ENCODE data around the gene SMAD2.

Gene SMAD2

GRCh38 chr18:47893939-47894699 is 36.3 kb downstream of the SMAD2 start:
- no peak for DNase-seq

- DNase-seq, result no peak
These were observed 37.4 kb downstream of the SMAD2 start for GRCh38 chr18:47893047-47893446.

GRCh38 chr18:47888156-47888555 is 42.3 kb downstream of the SMAD2 start:
- DNase-seq, result peak; percentile 34

- no peak for DNase-seq
These were observed 43.2 kb downstream of the SMAD2 start for GRCh38 chr18:47887227-47887626.

- DNase-seq, result no peak
These were observed 46.6 kb downstream of the SMAD2 start for GRCh38 chr18:47883771-47884413.

GRCh38 chr18:47882641-47883040 is 47.8 kb downstream of the SMAD2 start:
- DNase-seq, result no peak

GRCh38 chr18:47881752-47882455 is 48.6 kb downstream of the SMAD2 start:
- DNase-seq, result no peak

GRCh38 chr18:47881042-47881441 is 49.4 kb downstream of the SMAD2 start:
- no peak for DNase-seq

GRCh38 chr18:47877892-47878291 is 52.6 kb downstream of the SMAD2 start:
- DNase-seq, result no peak

- DNase-seq, result no peak
These were observed 53.6 kb downstream of the SMAD2 start for GRCh38 chr18:47876813-47877212.

GRCh38 chr18:47873625-47874024 is 56.8 kb downstream of the SMAD2 start:
- no peak for DNase-seq

- DNase-seq, result no peak
These were observed 58.0 kb downstream of the SMAD2 start for GRCh38 chr18:47872426-47872825.

GRCh38 chr18:47871288-47871687 is 59.2 kb downstream of the SMAD2 start:
- DNase-seq, result no peak

- peak; percentile 54 for DNase-seq
These were observed 59.9 kb downstream of the SMAD2 start for GRCh38 chr18:47870605-47871004.

GRCh38 chr18:47868744-47869143 is 61.7 kb downstream of the SMAD2 start:
- no peak for DNase-seq

- DNase-seq, result no peak
These were observed 65.3 kb downstream of the SMAD2 start for GRCh38 chr18:47865183-47865582.

- no peak for DNase-seq
These were observed 67.4 kb downstream of the SMAD2 start for GRCh38 chr18:47863041-47863440.

GRCh38 chr18:47858607-47859006 is 71.9 kb downstream of the SMAD2 start:
- no peak for DNase-seq

GRCh38 chr18:47847635-47848034 is 82.8 kb downstream of the SMAD2 start:
- no peak for DNase-seq

GRCh38 chr18:47846431-47846830 is 84.0 kb downstream of the SMAD2 start:
- no peak for DNase-seq

- DNase-seq, result no peak
These were observed 85.5 kb downstream of the SMAD2 start for GRCh38 chr18:47844828-47845498.

- no peak for DNase-seq
These were observed 87.6 kb downstream of the SMAD2 start for GRCh38 chr18:47842836-47843235.

- DNase-seq, result no peak
These were observed 92.1 kb downstream of the SMAD2 start for GRCh38 chr18:47838396-47838795.
